ENCODE measurements around the gene MAST2.

DNA sequence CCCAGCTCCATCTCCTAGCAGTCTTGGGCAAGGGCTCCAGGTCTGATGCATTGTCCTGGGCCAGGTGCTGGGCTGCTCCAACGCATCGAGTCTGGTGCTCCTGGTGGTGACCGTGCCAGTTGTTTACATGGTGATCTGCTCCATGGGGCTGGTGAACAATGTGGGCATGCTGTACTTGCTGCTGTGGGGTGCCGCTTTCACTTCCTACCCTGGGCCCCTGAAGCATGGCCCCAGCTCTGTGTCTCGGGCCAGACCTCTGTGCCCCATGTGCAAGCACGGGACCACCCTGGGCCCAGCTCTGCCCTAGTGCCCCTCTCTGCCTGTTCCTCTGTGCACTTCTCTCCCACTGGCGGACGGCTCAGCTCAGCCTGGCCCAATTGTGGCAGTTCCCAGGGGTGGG is 119.4 kb downstream of the MAST2 start:
- TF ChIP-seq, protein P1, sequence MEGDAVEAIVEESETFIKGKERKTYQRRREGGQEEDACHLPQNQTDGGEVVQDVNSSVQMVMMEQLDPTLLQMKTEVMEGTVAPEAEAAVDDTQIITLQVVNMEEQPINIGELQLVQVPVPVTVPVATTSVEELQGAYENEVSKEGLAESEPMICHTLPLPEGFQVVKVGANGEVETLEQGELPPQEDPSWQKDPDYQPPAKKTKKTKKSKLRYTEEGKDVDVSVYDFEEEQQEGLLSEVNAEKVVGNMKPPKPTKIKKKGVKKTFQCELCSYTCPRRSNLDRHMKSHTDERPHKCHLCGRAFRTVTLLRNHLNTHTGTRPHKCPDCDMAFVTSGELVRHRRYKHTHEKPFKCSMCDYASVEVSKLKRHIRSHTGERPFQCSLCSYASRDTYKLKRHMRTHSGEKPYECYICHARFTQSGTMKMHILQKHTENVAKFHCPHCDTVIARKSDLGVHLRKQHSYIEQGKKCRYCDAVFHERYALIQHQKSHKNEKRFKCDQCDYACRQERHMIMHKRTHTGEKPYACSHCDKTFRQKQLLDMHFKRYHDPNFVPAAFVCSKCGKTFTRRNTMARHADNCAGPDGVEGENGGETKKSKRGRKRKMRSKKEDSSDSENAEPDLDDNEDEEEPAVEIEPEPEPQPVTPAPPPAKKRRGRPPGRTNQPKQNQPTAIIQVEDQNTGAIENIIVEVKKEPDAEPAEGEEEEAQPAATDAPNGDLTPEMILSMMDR (IDR thresholded peaks at IDR 0.05): no peak
- TF ChIP-seq POLR2A (IDR thresholded peaks at IDR 0.05): no peak
